ENCODE results near the gene PTRH1. TPM values are rescaled to one million over a fixed set of nuclear protein-coding genes. Genes with fewer than 3 reads are reported as not detected.

The PTRH1 gene
- total and polyA plus RNA-seq, 10 of the 15 experiments (the other 5 are each of a cell fraction or from before 2014, with no cell fraction given), result 0.69 to 38.4 (median 10.2) TPM

DNA sequence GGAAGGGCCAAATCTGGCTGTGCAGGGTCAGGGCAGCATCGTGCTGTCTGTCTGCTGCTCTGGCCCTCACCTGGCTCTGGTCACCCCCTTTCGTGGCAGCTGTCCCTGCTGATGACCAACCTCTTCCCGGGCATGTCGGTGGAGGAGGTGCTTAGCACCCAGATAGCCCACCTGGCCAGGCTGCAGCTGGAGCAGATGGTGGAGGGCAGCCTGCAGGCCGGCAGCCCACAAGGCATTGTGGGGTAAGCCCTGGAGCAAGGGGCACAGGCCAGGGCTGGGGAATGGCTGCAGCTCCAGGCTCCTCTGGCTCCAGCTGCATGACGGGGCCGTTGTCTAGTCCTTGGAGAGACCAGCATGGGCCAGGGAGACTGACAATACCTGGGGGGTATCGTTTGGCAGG is 11.4 kb upstream of the PTRH1 start (continued):
- no peak for TF ChIP-seq KAT2A (conservative IDR thresholded peaks at IDR 0.05; ENCODE audit: control insufficient read depth, low read depth, low read length)
- TF ChIP-seq, protein P1, sequence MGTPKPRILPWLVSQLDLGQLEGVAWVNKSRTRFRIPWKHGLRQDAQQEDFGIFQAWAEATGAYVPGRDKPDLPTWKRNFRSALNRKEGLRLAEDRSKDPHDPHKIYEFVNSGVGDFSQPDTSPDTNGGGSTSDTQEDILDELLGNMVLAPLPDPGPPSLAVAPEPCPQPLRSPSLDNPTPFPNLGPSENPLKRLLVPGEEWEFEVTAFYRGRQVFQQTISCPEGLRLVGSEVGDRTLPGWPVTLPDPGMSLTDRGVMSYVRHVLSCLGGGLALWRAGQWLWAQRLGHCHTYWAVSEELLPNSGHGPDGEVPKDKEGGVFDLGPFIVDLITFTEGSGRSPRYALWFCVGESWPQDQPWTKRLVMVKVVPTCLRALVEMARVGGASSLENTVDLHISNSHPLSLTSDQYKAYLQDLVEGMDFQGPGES (IDR thresholded peaks at IDR 0.05), result no peak

DNA sequence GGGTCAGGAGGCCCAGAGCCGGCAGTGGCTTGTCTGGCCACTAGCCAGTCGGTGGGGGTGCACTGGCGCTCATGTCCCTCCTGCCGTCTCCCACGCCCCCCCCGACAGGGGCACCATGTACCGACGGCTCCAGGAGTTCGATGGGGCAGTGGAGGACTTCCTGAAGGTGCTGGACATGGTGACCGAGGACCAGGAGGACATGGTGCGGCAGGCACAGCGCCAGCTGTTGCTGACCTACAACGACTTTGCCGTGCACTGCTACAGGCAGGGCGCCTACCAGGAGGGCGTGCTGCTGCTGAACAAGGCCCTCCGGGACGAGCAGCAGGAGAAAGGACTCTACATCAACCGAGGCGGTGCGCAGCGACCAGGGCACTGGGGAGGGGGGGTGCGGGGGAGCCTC is 8.5 kb upstream of the PTRH1 start:
- Histone ChIP-seq H2AFZ (ENCODE audit: control insufficient read depth, low read depth, low read length) (no peak overlapping the region), H3K9me3 (replicated peaks; ENCODE audit: control insufficient read depth, insufficient read depth, low read length) (no peaks in the 10 kb centered on the region), H3K27ac (ENCODE audit: control insufficient read depth, insufficient read depth) (no peak overlapping the region), H3K27me3 (replicated peaks in 1 of 2; ENCODE audit: control insufficient read depth in 2 of 2, insufficient read depth in 2 of 2, low read length in 1 of 2) (no peaks in the 10 kb centered on the region), H3K79me2 (ENCODE audit: control insufficient read depth, insufficient read depth, low read length) (no peaks in the 10 kb centered on the region), H3K9ac (ENCODE audit: control insufficient read depth, insufficient read depth, low read length) (no peak overlapping the region), H3K4me2 (ENCODE audit: control insufficient read depth, insufficient read depth) (no peak overlapping the region), H3K4me1 (ENCODE audit: control insufficient read depth, insufficient read depth, low read length) (no peaks in the 10 kb centered on the region), H4K20me1 (ENCODE audit: control insufficient read depth, insufficient read depth) (no peaks in the 10 kb centered on the region), H3K4me3 (no peak overlapping the region), H3K36me3 (ENCODE audit: control insufficient read depth in 2 of 2, insufficient read depth in 2 of 2, low read length in 1 of 2) (no peaks in the 10 kb centered on the region)
- intact Hi-C loops (cut with micrococcal nuclease; ENCODE audit: unreplicated experiment) (no loop called here), in situ Hi-C loops (cut with MboI) (no loop called here)
- FAIRE-seq, result no peak
- ChIA-PET RAD21 (ENCODE audit: unreplicated experiment) (no interaction called here), POLR2A (no interaction called here), CTCF (no interaction called here), SMC1A (ENCODE audit: uncharacterized antibody, unreplicated experiment) (no interaction called here)
- no peak for ATAC-seq
- DNase-seq (ENCODE audit: low read depth, low spot score), result no peak
- BruUV-seq (replicated peaks), result no TSS peak
- 41% methylated on average over 23 of the region's 23 CpGs for WGBS (ENCODE audit: insufficient coverage, insufficient replicate concordance, low lambda C conversion rate, missing lambda C conversion rate)
- TF ChIP-seq SIX5 (IDR thresholded peaks at IDR 0.05; ENCODE audit: low read depth, low read length, severe bottlenecking) (no peak), MTA2 (IDR thresholded peaks at IDR 0.05; ENCODE audit: low read depth) (no peak), TCF12 (IDR thresholded peaks at IDR 0.05; ENCODE audit: low read depth, low read length) (no peak), GATAD2B (conservative IDR thresholded peaks at IDR 0.05; ENCODE audit: low read depth) (no peak), SUZ12 (IDR thresholded peaks at IDR 0.05; ENCODE audit: unreplicated experiment) (no peak), ZNF217 (IDR thresholded peaks at IDR 0.05) (no peak), ZNF622 (IDR thresholded peaks at IDR 0.05) (no peak), HDAC6 (IDR thresholded peaks at IDR 0.05; ENCODE audit: unreplicated experiment) (no peak), NFXL1 (IDR thresholded peaks at IDR 0.05; ENCODE audit: borderline replicate concordance) (no peak), HDGF (IDR thresholded peaks at IDR 0.05) (no peak), SMAD5 (IDR thresholded peaks at IDR 0.05; ENCODE audit: low read depth) (no peak), NBN (IDR thresholded peaks at IDR 0.05) (no peak), MTA3 (IDR thresholded peaks at IDR 0.05; ENCODE audit: borderline replicate concordance, low read length) (no peak), FOXM1 (IDR thresholded peaks at IDR 0.05; ENCODE audit: low read depth, low read length) (no peak), PAX8 (IDR thresholded peaks at IDR 0.05) (no peak), SREBF2 (IDR thresholded peaks at IDR 0.05; ENCODE audit: low read length) (no peak)
- TF ChIP-seq, protein P2, sequence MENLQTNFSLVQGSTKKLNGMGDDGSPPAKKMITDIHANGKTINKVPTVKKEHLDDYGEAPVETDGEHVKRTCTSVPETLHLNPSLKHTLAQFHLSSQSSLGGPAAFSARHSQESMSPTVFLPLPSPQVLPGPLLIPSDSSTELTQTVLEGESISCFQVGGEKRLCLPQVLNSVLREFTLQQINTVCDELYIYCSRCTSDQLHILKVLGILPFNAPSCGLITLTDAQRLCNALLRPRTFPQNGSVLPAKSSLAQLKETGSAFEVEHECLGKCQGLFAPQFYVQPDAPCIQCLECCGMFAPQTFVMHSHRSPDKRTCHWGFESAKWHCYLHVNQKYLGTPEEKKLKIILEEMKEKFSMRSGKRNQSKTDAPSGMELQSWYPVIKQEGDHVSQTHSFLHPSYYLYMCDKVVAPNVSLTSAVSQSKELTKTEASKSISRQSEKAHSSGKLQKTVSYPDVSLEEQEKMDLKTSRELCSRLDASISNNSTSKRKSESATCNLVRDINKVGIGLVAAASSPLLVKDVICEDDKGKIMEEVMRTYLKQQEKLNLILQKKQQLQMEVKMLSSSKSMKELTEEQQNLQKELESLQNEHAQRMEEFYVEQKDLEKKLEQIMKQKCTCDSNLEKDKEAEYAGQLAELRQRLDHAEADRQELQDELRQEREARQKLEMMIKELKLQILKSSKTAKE (IDR thresholded peaks at IDR 0.05; ENCODE audit: low read depth, poor library complexity, severe bottlenecking), result no peak
- TF ChIP-seq, protein P1 (IDR thresholded peaks at IDR 0.05), result no peak
- TF ChIP-seq, protein P3, sequence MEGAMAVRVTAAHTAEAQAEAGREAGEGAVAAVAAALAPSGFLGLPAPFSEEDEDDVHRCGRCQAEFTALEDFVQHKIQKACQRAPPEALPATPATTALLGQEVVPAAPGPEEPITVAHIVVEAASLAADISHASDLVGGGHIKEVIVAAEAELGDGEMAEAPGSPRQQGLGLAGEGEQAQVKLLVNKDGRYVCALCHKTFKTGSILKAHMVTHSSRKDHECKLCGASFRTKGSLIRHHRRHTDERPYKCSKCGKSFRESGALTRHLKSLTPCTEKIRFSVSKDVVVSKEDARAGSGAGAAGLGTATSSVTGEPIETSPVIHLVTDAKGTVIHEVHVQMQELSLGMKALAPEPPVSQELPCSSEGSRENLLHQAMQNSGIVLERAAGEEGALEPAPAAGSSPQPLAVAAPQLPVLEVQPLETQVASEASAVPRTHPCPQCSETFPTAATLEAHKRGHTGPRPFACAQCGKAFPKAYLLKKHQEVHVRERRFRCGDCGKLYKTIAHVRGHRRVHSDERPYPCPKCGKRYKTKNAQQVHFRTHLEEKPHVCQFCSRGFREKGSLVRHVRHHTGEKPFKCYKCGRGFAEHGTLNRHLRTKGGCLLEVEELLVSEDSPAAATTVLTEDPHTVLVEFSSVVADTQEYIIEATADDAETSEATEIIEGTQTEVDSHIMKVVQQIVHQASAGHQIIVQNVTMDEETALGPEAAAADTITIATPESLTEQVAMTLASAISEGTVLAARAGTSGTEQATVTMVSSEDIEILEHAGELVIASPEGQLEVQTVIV (IDR thresholded peaks at IDR 0.05; ENCODE audit: borderline replicate concordance, partially characterized antibody), result no peak

All from GM12878 (cell line).